GM21786 (cell line): ENCODE data around the gene SMAD1.
A peak's percentile ranks its signal among the peaks of the same experiment; 100 is the strongest.
"Not testable (repeated sequence)": the region's sequence is repeated elsewhere in the genome, so short reads cannot be mapped to it uniquely, and the experiment has no call there.

Experiments
- ATAC-seq: cut with Tn5 transposase; IDR thresholded peaks from one replicate; pipeline ENCODE4 v1.9.1; 2021; ENCODE audit not compliant: unreplicated experiment

Gene SMAD1

GRCh38 chr4:145554691-145555090 lies 73.0 kb downstream of the SMAD1 start:
- ATAC-seq = no peak

- ATAC-seq = peak; percentile 77
Measured at GRCh38 chr4:145557720-145558119, 76.1 kb downstream of the SMAD1 start.

- ATAC-seq = no peak
Measured at GRCh38 chr4:145563293-145563985, 81.8 kb downstream of the SMAD1 start.

GRCh38 chr4:145564540-145564939 lies 82.9 kb downstream of the SMAD1 start:
- ATAC-seq = no peak

- ATAC-seq = peak; percentile 73
Measured at GRCh38 chr4:145565328-145565727, 83.7 kb downstream of the SMAD1 start.

- no peak for ATAC-seq
Measured at GRCh38 chr4:145566086-145566708, 84.5 kb downstream of the SMAD1 start.

- no peak for ATAC-seq
Measured at GRCh38 chr4:145566768-145567167, 85.1 kb downstream of the SMAD1 start.

GRCh38 chr4:145567516-145567915 lies 85.9 kb downstream of the SMAD1 start:
- ATAC-seq = no peak

GRCh38 chr4:145574546-145574945 lies 92.9 kb downstream of the SMAD1 start:
- ATAC-seq = not testable (repeated sequence)

- no peak for ATAC-seq
Measured at GRCh38 chr4:145580906-145581305, 99.3 kb downstream of the SMAD1 start.

GRCh38 chr4:145583191-145584055 lies 101.8 kb downstream of the SMAD1 start:
- no peak for ATAC-seq

GRCh38 chr4:145587088-145587754 lies 105.6 kb downstream of the SMAD1 start:
- no peak for ATAC-seq

GRCh38 chr4:145589381-145589780 lies 107.7 kb downstream of the SMAD1 start:
- ATAC-seq = not testable (repeated sequence)

- no peak for ATAC-seq
Measured at GRCh38 chr4:145589916-145590702, 108.5 kb downstream of the SMAD1 start.

GRCh38 chr4:145602129-145602760 lies 120.6 kb downstream of the SMAD1 start:
- ATAC-seq = no peak

GRCh38 chr4:145605941-145606340 lies 124.3 kb downstream of the SMAD1 start:
- ATAC-seq = no peak
